ENCODE measurements around the gene RREB1. TPM values are rescaled to one million over a fixed set of nuclear protein-coding genes. Genes with fewer than 3 reads are reported as not detected.

The RREB1 gene
- polyA plus RNA-seq, 1 donor (not counting 4 experiments of a cell fraction or from before 2014, with no cell fraction given): 6.1 TPM

DNA sequence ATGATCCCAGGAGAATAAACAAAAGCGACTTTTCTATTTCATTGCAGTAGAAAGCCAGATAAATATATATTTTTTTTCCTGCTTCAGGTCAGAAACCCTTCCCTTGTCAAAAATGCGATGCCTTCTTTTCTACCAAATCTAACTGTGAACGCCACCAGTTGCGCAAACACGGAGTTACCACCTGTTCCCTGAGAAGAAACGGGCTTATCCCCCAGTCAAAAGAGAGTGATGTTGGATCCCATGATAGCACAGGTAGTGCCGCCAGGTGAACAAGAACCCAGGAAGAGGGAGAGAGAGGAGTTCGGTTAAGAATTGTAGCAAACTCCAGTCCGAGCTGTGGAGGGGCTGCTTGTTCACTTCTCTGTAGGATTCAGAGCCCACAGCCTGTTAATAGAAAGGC, 132.6 kb downstream of the RREB1 start:
- no peak for TF ChIP-seq EZH2 (IDR thresholded peaks at IDR 0.05; ENCODE audit: low read length)
- TF ChIP-seq, protein P1, sequence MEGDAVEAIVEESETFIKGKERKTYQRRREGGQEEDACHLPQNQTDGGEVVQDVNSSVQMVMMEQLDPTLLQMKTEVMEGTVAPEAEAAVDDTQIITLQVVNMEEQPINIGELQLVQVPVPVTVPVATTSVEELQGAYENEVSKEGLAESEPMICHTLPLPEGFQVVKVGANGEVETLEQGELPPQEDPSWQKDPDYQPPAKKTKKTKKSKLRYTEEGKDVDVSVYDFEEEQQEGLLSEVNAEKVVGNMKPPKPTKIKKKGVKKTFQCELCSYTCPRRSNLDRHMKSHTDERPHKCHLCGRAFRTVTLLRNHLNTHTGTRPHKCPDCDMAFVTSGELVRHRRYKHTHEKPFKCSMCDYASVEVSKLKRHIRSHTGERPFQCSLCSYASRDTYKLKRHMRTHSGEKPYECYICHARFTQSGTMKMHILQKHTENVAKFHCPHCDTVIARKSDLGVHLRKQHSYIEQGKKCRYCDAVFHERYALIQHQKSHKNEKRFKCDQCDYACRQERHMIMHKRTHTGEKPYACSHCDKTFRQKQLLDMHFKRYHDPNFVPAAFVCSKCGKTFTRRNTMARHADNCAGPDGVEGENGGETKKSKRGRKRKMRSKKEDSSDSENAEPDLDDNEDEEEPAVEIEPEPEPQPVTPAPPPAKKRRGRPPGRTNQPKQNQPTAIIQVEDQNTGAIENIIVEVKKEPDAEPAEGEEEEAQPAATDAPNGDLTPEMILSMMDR (optimal IDR thresholded peaks at IDR 0.05 in 1 of 3, IDR thresholded peaks at IDR 0.05 in 1 of 3, conservative IDR thresholded peaks at IDR 0.05 in 1 of 3; ENCODE audit: extremely low read depth in 1 of 3, insufficient read depth in 2 of 3, low read length in 3 of 3): no peak
- H3K4me3 ChIP-seq (ENCODE audit: control insufficient read depth in 2 of 3, extremely low read depth in 1 of 3, insufficient read depth in 2 of 3, low read depth in 1 of 3, low read length in 3 of 3): no peak overlapping the region
- H3K36me3 ChIP-seq (ENCODE audit: control insufficient read depth in 2 of 2, extremely low read depth in 1 of 2, insufficient read depth in 2 of 2, low read length in 2 of 2): peaks cover 17 to 22% of the 10 kb centered on the region in 2 experiments
- no peaks in the 10 kb centered on the region for H3K9me3 ChIP-seq (ENCODE audit: control insufficient read depth, low read depth, low read length)
- no peak overlapping the region for H2AFZ ChIP-seq (ENCODE audit: control insufficient read depth, low read length)
- no peaks in the 10 kb centered on the region for H3K9me1 ChIP-seq (ENCODE audit: control insufficient read depth, extremely low read depth, insufficient read depth, low read length)
- H3K27me3 ChIP-seq (ENCODE audit: control insufficient read depth, extremely low read depth, insufficient read depth, low read length): no peaks in the 10 kb centered on the region
- peaks cover 13% of the 10 kb centered on the region for H3K79me2 ChIP-seq (ENCODE audit: control insufficient read depth, insufficient read depth, low read length)
- H3K4me2 ChIP-seq (ENCODE audit: control insufficient read depth, extremely low read depth, insufficient read depth, low read depth, low read length): no peak overlapping the region
- H4K20me1 ChIP-seq (ENCODE audit: control insufficient read depth, extremely low read depth, insufficient read depth, low read length): peaks cover 3% of the 10 kb centered on the region
- H3K4me1 ChIP-seq (ENCODE audit: control insufficient read depth, extremely low read depth, insufficient read depth, low read length): peaks cover 15% of the 10 kb centered on the region
- FAIRE-seq (no peak), DNase-seq (ENCODE audit: low read depth, low spot score) (no peak)
- dilution Hi-C loops (cut with MboI; ENCODE audit: extremely low pct_ligation_motif_present, low sequenced_read_pairs): no loop called here
- H3K27ac ChIP-seq (ENCODE audit: control insufficient read depth, insufficient read depth, low read length): no peak overlapping the region
- H3K9ac ChIP-seq (ENCODE audit: control insufficient read depth, extremely low read depth, insufficient read depth, low read length): no peak overlapping the region

DNA sequence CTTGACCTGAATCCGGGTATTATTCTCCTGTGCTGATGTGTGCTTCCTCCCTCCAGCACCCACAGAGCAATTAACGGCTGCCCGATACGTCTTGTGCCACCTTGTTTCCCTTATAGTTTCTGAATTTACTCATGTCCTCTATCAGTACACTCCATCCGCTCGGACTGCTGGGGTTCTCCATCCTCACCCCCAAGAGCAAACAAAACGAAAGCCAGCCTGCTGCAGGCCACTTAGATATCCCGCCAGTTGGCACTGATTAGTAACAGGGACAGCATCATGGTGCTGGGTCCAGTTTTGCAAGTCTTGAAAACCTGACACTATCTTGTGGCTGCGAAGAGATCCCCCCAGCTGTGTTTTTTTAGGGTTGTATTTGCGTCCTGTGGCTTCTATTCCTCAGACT, 133.4 kb downstream of the RREB1 start:
- DNase-seq (ENCODE audit: low read depth, low spot score) (no peak), FAIRE-seq (no peak)
- Histone ChIP-seq H2AFZ (ENCODE audit: control insufficient read depth, low read length) (no peak overlapping the region), H3K27me3 (ENCODE audit: control insufficient read depth, extremely low read depth, insufficient read depth, low read length) (no peaks in the 10 kb centered on the region), H3K79me2 (ENCODE audit: control insufficient read depth, insufficient read depth, low read length) (peaks cover 13% of the 10 kb centered on the region), H3K4me1 (ENCODE audit: control insufficient read depth, extremely low read depth, insufficient read depth, low read length) (peaks cover 7% of the 10 kb centered on the region), H3K36me3 (ENCODE audit: control insufficient read depth in 2 of 2, extremely low read depth in 1 of 2, insufficient read depth in 2 of 2, low read length in 2 of 2) (peaks cover 20 to 30% of the 10 kb centered on the region in 2 experiments), H3K4me3 (ENCODE audit: control insufficient read depth in 2 of 3, extremely low read depth in 1 of 3, insufficient read depth in 2 of 3, low read depth in 1 of 3, low read length in 3 of 3) (no peak overlapping the region), H4K20me1 (ENCODE audit: control insufficient read depth, extremely low read depth, insufficient read depth, low read length) (no peaks in the 10 kb centered on the region), H3K27ac (ENCODE audit: control insufficient read depth, insufficient read depth, low read length) (no peak overlapping the region), H3K9me3 (ENCODE audit: control insufficient read depth, low read depth, low read length) (no peaks in the 10 kb centered on the region), H3K9ac (ENCODE audit: control insufficient read depth, extremely low read depth, insufficient read depth, low read length) (no peak overlapping the region), H3K4me2 (ENCODE audit: control insufficient read depth, extremely low read depth, insufficient read depth, low read depth, low read length) (no peak overlapping the region), H3K9me1 (ENCODE audit: control insufficient read depth, extremely low read depth, insufficient read depth, low read length) (no peaks in the 10 kb centered on the region)
- dilution Hi-C loops (cut with MboI; ENCODE audit: extremely low pct_ligation_motif_present, low sequenced_read_pairs): no loop called here
- no peak for TF ChIP-seq EZH2 (IDR thresholded peaks at IDR 0.05; ENCODE audit: low read length)
- TF ChIP-seq, protein P1 (optimal IDR thresholded peaks at IDR 0.05 in 1 of 3, IDR thresholded peaks at IDR 0.05 in 1 of 3, conservative IDR thresholded peaks at IDR 0.05 in 1 of 3; ENCODE audit: extremely low read depth in 1 of 3, insufficient read depth in 2 of 3, low read length in 3 of 3): no peak

Data from keratinocyte (primary cell).